ENCODE measurements around the gene SLIT3. TPM values are rescaled to one million over a fixed set of nuclear protein-coding genes. Genes with fewer than 3 reads are reported as not detected.

The SLIT3 gene
- total and polyA plus RNA-seq, 2 donors from 2014 or later, result 14.5 to 54.1 TPM

DNA sequence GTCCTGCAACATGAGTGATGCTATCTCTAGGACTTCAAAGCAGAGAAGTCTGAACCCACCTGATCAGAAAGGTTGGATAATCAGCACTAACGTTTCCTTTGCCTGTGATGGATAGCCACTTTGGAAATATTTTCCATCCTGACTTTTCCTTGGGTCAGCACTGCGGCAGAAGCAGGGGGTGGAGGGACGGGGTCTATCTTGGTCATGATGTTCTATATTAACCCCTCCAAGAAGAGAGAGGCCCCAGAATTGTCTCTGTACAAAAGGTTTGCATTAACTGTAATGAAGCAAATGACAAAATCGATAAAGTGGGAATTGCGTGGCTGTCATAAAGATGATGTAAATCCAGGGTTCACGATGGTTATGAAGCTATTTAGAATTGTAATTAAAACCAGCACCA lies 441.9 kb downstream of the SLIT3 start:
- H3K9ac ChIP-seq (ENCODE audit: low read length in 3 of 3), result no peak overlapping the region
- H3K4me1 ChIP-seq (ENCODE audit: control insufficient read depth in 2 of 3, insufficient read depth in 2 of 3, low read depth in 1 of 3, low read length in 3 of 3), result no peaks in the 10 kb centered on the region
- TF ChIP-seq, protein P1, sequence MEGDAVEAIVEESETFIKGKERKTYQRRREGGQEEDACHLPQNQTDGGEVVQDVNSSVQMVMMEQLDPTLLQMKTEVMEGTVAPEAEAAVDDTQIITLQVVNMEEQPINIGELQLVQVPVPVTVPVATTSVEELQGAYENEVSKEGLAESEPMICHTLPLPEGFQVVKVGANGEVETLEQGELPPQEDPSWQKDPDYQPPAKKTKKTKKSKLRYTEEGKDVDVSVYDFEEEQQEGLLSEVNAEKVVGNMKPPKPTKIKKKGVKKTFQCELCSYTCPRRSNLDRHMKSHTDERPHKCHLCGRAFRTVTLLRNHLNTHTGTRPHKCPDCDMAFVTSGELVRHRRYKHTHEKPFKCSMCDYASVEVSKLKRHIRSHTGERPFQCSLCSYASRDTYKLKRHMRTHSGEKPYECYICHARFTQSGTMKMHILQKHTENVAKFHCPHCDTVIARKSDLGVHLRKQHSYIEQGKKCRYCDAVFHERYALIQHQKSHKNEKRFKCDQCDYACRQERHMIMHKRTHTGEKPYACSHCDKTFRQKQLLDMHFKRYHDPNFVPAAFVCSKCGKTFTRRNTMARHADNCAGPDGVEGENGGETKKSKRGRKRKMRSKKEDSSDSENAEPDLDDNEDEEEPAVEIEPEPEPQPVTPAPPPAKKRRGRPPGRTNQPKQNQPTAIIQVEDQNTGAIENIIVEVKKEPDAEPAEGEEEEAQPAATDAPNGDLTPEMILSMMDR (IDR thresholded peaks at IDR 0.05; ENCODE audit: borderline replicate concordance, extremely low read depth, insufficient read depth), result no peak
- no peaks in the 10 kb centered on the region for H3K27me3 ChIP-seq (ENCODE audit: control insufficient read depth, insufficient read depth, low read length)
- FAIRE-seq, result no peak
- DNase-seq, result no peak
- intact Hi-C loops (cut with DNase I), result no loop called here
- H3K36me3 ChIP-seq (ENCODE audit: control insufficient read depth in 2 of 3, insufficient read depth in 3 of 3, low read length in 3 of 3), result no peaks in the 10 kb centered on the region
- H3K27ac ChIP-seq (ENCODE audit: low read depth in 2 of 2, low read length in 2 of 2), result no peak overlapping the region
- H3K4me3 ChIP-seq (ENCODE audit: low read length in 3 of 3), result no peak overlapping the region
- H3K9me3 ChIP-seq (ENCODE audit: control insufficient read depth in 2 of 3, insufficient read depth in 1 of 3, low read length in 3 of 3), result no peaks in the 10 kb centered on the region

DNA sequence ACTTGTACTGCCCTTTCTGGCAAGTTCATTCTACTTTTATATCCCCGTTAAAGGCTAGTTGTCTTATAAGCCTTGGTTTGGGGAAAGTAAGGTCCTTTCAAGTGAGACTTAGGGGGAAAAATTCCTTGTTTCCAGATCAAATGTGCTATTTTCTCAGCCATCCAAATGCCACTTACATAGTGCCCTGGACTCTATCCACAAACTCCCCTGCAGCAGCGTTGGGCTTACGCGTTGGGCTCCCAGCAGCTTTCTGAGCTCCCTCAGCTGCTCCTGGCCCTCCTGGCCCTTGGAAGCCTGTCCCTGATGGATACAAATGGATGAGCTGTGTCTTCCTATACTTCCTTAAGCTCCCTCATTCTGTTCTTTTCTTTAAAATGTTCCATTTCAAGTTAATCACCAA lies 442.6 kb downstream of the SLIT3 start:
- Histone ChIP-seq H3K4me1 (ENCODE audit: control insufficient read depth in 2 of 3, insufficient read depth in 2 of 3, low read depth in 1 of 3, low read length in 3 of 3) (no peaks in the 10 kb centered on the region), H3K27ac (ENCODE audit: low read depth in 2 of 2, low read length in 2 of 2) (no peak overlapping the region), H3K9me3 (ENCODE audit: control insufficient read depth in 2 of 3, insufficient read depth in 1 of 3, low read length in 3 of 3) (no peaks in the 10 kb centered on the region), H3K27me3 (ENCODE audit: control insufficient read depth, insufficient read depth, low read length) (no peaks in the 10 kb centered on the region), H3K9ac (ENCODE audit: low read length in 3 of 3) (no peak overlapping the region), H3K36me3 (ENCODE audit: control insufficient read depth in 2 of 3, insufficient read depth in 3 of 3, low read length in 3 of 3) (no peaks in the 10 kb centered on the region), H3K4me3 (ENCODE audit: low read length in 3 of 3) (no peak overlapping the region)
- intact Hi-C loops (cut with DNase I), result no loop called here
- TF ChIP-seq, protein P1 (IDR thresholded peaks at IDR 0.05; ENCODE audit: borderline replicate concordance, extremely low read depth, insufficient read depth), result no peak
- no peak for FAIRE-seq
- no peak for DNase-seq

DNA sequence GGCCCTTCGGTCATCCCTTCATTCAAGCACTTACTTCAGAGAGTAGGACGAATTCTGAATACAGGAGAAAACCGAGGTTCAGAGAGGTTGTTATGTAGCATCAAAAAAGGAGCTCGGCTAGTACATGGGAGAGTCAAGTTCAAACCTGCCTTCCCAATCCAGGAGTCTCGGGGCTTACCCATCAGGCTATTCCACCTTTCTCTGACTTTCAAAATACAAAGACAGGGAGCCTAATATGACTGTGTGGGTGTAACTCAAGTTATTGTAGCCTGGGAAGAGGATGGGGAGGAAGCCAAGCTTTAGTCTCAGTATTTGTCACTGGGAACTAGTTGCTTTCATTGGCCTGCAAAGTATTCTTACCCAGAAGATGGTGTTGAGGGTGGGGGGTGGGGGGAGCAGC lies 447.0 kb downstream of the SLIT3 start:
- intact Hi-C loops (cut with DNase I), result no loop called here
- H3K27me3 ChIP-seq (ENCODE audit: control insufficient read depth, insufficient read depth, low read length), result no peaks in the 10 kb centered on the region
- FAIRE-seq, result no peak

More for the DNA sequence above, 447.0 kb downstream of the SLIT3 start:
- Histone ChIP-seq H3K4me3 (ENCODE audit: low read length in 3 of 3) (no peak overlapping the region), H3K9me3 (ENCODE audit: control insufficient read depth in 2 of 3, insufficient read depth in 1 of 3, low read length in 3 of 3) (no peaks in the 10 kb centered on the region), H3K36me3 (ENCODE audit: control insufficient read depth in 2 of 3, insufficient read depth in 3 of 3, low read length in 3 of 3) (no peaks in the 10 kb centered on the region), H3K9ac (ENCODE audit: low read length in 3 of 3) (no peak overlapping the region), H3K27ac (ENCODE audit: low read depth in 2 of 2, low read length in 2 of 2) (no peak overlapping the region), H3K4me1 (ENCODE audit: control insufficient read depth in 2 of 3, insufficient read depth in 2 of 3, low read depth in 1 of 3, low read length in 3 of 3) (no peaks in the 10 kb centered on the region)
- TF ChIP-seq, protein P1 (IDR thresholded peaks at IDR 0.05; ENCODE audit: borderline replicate concordance, extremely low read depth, insufficient read depth), result no peak
- DNase-seq, result no peak
